Keratinocyte (primary cell): ENCODE measurements around the gene HS6ST3. TPM values are rescaled to one million over a fixed set of nuclear protein-coding genes. Genes with fewer than 3 reads are reported as not detected.

Experiments used
- DNase-seq: peaks from one replicate; pipeline ENCODE4 v3.0.0-alpha.2; 2011; ENCODE audit warnings: low read depth, missing footprints, low spot score
- FAIRE-seq: peaks from 2 replicates; lab custom pipeline; 2011; peaks lifted over from hg19 to GRCh38; lab: Jason Lieb, UNC
- H2AFZ ChIP-seq: 2 replicates; pipeline ENCODE4 v1.6.0; 2012; ENCODE audit warnings: low read length, control low read depth, inconsistent platforms; ENCODE audit not compliant: control insufficient read depth
- H3K27ac ChIP-seq: 2 replicates; pipeline ENCODE4 v1.5.1; 2011; ENCODE audit warnings: low read length; ENCODE audit not compliant: control insufficient read depth, insufficient read depth
- H3K27me3 ChIP-seq: 3 replicates; pipeline ENCODE4 v1.6.0; 2011; ENCODE audit warnings: low read length; ENCODE audit not compliant: control insufficient read depth, insufficient read depth; ENCODE audit errors: extremely low read depth
- H3K36me3 ChIP-seq, 2 experiments: 2 replicates in 1 of 2; 3 replicates in 1 of 2; pipeline ENCODE4 v1.5.1; 2011; ENCODE audit warnings: low read length in 2 of 2, mild to moderate bottlenecking in 1 of 2; ENCODE audit not compliant: control insufficient read depth in 2 of 2, insufficient read depth in 2 of 2; ENCODE audit errors: extremely low read depth in 1 of 2
- H3K4me1 ChIP-seq: 3 replicates; pipeline ENCODE4 v1.5.1; 2011; ENCODE audit warnings: low read length; ENCODE audit not compliant: control insufficient read depth, insufficient read depth; ENCODE audit errors: extremely low read depth
- H3K4me2 ChIP-seq: 3 replicates; pipeline ENCODE4 v1.6.0; 2011; ENCODE audit warnings: low read depth, low read length; ENCODE audit not compliant: control insufficient read depth, insufficient read depth; ENCODE audit errors: extremely low read depth
- H3K4me3 ChIP-seq, 3 experiments: fragments of 200-600 bp in 1 of 3; sonication (generic) in 1 of 3; 2 replicates in 2 of 3; 3 replicates in 1 of 3; pipeline ENCODE4 v1.5.1; 2011 to 2016; ENCODE audit warnings: low read length in 3 of 3, mild to moderate bottlenecking in 3 of 3, control low read depth in 2 of 3, inconsistent platforms in 1 of 3, low read depth in 1 of 3, mixed read lengths in 1 of 3, mixed run types in 1 of 3, moderate library complexity in 1 of 3; ENCODE audit not compliant: control insufficient read depth in 2 of 3, insufficient read depth in 2 of 3; ENCODE audit errors: extremely low read depth in 1 of 3
- H3K79me2 ChIP-seq: 2 replicates; pipeline ENCODE4 v1.6.0; 2012; ENCODE audit warnings: low read length; ENCODE audit not compliant: control insufficient read depth, insufficient read depth
- H3K9ac ChIP-seq: 3 replicates; pipeline ENCODE4 v1.6.0; 2011; ENCODE audit warnings: low read length; ENCODE audit not compliant: control insufficient read depth, insufficient read depth; ENCODE audit errors: extremely low read depth
- H3K9me1 ChIP-seq: 3 replicates; pipeline ENCODE4 v1.6.0; 2011; ENCODE audit warnings: low read length; ENCODE audit not compliant: control insufficient read depth, insufficient read depth; ENCODE audit errors: extremely low read depth
- H3K9me3 ChIP-seq: 2 replicates; pipeline ENCODE4 v1.5.1; 2012; ENCODE audit warnings: low read depth, low read length; ENCODE audit not compliant: control insufficient read depth
- H4K20me1 ChIP-seq: 3 replicates; pipeline ENCODE4 v1.6.0; 2011; ENCODE audit warnings: low read length; ENCODE audit not compliant: control insufficient read depth, insufficient read depth; ENCODE audit errors: extremely low read depth
- EZH2 ChIP-seq: IDR thresholded peaks from one replicate; pipeline ENCODE4 v1.6.1; 2012; ENCODE audit warnings: inconsistent platforms, mild to moderate bottlenecking, low read length, moderate library complexity
- dilution Hi-C: fragments of 300-500 bp; cut with MboI; formaldehyde crosslinking; loops from one replicate; pipeline ENCODE4 v1.7.0; 2020; ENCODE audit warnings: low sequenced_read_pairs; ENCODE audit not compliant: extremely low pct_ligation_motif_present
- polyA plus RNA-seq, 5 experiments: library from polyadenylated mRNA; depleted of rRNA in 3 of 5; stranded (reverse) in 3 of 5; stranded (forward) in 1 of 5; unstranded in 1 of 5; fragments of >200 nt; gene quantifications; 1 replicate in 1 of 5; 2 replicates in 3 of 5; 3 replicates in 1 of 5; pipeline versions ENCODE4 v1.2.1 to v1.2.3, GENCODE V29; 2011 to 2012; ENCODE audit warnings: missing spikeins in 2 of 5, low read depth in 1 of 5, low replicate concordance in 1 of 5
- TF ChIP-seq, protein P1 (sequence below), 3 experiments: IDR thresholded peaks in 1 of 3; conservative IDR thresholded peaks in 1 of 3; optimal IDR thresholded peaks in 1 of 3; 2 replicates in 2 of 3; 3 replicates in 1 of 3; pipeline versions ENCODE3 to v1.5.1; 2011; ENCODE audit warnings: low read length in 3 of 3, mild to moderate bottlenecking in 3 of 3, moderate library complexity in 2 of 3, control low read depth in 1 of 3, inconsistent platforms in 1 of 3; ENCODE audit not compliant: insufficient read depth in 2 of 3; ENCODE audit errors: extremely low read depth in 1 of 3

HS6ST3 gene
- polyA plus RNA-seq, 1 donor (not counting 4 experiments of a cell fraction or from before 2014, with no cell fraction given), result 0.03 TPM

DNA sequence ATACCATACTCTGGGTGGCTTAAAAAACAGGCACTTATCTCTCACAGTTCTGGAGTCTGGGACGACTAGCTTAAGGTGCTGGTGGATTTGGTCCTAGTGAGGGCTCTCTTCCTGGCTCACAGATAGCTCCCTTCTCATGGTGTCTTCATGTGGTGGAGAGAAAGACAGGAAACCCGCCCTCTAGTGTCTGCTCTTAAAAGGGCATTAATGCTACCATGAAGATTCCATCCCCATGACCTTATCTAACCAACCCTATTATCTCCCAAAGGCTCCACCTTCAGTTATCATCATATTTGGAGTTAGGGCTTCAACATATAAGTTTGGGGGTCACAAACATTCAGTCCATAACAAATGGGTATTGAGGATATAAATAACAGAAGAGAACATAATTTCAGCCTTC, 139.4 kb downstream of the HS6ST3 start:
- Histone ChIP-seq H3K27me3 (no peaks in the 10 kb centered on the region), H3K4me2 (no peak overlapping the region), H3K27ac (no peak overlapping the region), H3K4me1 (no peaks in the 10 kb centered on the region), H3K9me3 (no peaks in the 10 kb centered on the region), H3K36me3 (no peaks in the 10 kb centered on the region), H2AFZ (no peak overlapping the region), H3K79me2 (no peaks in the 10 kb centered on the region), H4K20me1 (no peaks in the 10 kb centered on the region), H3K4me3 (no peak overlapping the region), H3K9me1 (no peaks in the 10 kb centered on the region), H3K9ac (no peak overlapping the region)
- DNase-seq (no peak), FAIRE-seq (no peak)
- dilution Hi-C loops, result no loop called here
- TF ChIP-seq, protein P1, sequence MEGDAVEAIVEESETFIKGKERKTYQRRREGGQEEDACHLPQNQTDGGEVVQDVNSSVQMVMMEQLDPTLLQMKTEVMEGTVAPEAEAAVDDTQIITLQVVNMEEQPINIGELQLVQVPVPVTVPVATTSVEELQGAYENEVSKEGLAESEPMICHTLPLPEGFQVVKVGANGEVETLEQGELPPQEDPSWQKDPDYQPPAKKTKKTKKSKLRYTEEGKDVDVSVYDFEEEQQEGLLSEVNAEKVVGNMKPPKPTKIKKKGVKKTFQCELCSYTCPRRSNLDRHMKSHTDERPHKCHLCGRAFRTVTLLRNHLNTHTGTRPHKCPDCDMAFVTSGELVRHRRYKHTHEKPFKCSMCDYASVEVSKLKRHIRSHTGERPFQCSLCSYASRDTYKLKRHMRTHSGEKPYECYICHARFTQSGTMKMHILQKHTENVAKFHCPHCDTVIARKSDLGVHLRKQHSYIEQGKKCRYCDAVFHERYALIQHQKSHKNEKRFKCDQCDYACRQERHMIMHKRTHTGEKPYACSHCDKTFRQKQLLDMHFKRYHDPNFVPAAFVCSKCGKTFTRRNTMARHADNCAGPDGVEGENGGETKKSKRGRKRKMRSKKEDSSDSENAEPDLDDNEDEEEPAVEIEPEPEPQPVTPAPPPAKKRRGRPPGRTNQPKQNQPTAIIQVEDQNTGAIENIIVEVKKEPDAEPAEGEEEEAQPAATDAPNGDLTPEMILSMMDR (optimal IDR thresholded peaks at IDR 0.05 in 1 of 3, IDR thresholded peaks at IDR 0.05 in 1 of 3, conservative IDR thresholded peaks at IDR 0.05 in 1 of 3; ENCODE audit: extremely low read depth in 1 of 3, insufficient read depth in 2 of 3, low read length in 3 of 3), result peak; percentile 32 to 65 (median 47)
- TF ChIP-seq EZH2, result no peak

DNA sequence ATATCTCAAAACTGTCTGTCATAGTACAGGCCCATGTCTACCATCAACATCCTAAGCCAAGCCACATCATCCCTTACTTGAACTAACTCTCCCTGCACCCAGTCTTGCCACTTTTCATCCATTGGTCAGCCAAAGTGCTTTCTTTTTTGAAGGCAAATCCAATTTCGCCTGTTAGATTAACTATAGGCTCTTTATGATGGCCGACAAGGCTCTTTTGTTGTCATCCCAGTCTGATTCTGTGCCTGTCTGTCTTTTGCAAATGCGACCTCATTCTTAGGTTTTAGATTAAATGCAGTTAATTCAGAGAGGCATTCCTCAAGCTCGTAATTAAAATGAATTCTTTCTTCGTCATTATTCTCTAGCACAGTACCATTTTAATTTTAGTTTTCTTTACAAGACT, 148.3 kb downstream of the HS6ST3 start:
- Histone ChIP-seq H3K79me2 (no peaks in the 10 kb centered on the region), H3K9me3 (no peaks in the 10 kb centered on the region), H3K27ac (no peak overlapping the region), H3K4me3 (no peak overlapping the region), H2AFZ (no peak overlapping the region), H3K4me2 (no peak overlapping the region), H3K9me1 (no peaks in the 10 kb centered on the region), H3K9ac (no peak overlapping the region), H4K20me1 (no peaks in the 10 kb centered on the region), H3K4me1 (no peaks in the 10 kb centered on the region), H3K36me3 (no peaks in the 10 kb centered on the region), H3K27me3 (no peaks in the 10 kb centered on the region)
- no peak for FAIRE-seq
- DNase-seq, result no peak
- no peak for TF ChIP-seq EZH2
- TF ChIP-seq, protein P1 (optimal IDR thresholded peaks at IDR 0.05 in 1 of 3, IDR thresholded peaks at IDR 0.05 in 1 of 3, conservative IDR thresholded peaks at IDR 0.05 in 1 of 3; ENCODE audit: extremely low read depth in 1 of 3, insufficient read depth in 2 of 3, low read length in 3 of 3), result no peak
- dilution Hi-C loops, result no loop called here
